ENCODE data around the gene C2.

C2 gene

DNA sequence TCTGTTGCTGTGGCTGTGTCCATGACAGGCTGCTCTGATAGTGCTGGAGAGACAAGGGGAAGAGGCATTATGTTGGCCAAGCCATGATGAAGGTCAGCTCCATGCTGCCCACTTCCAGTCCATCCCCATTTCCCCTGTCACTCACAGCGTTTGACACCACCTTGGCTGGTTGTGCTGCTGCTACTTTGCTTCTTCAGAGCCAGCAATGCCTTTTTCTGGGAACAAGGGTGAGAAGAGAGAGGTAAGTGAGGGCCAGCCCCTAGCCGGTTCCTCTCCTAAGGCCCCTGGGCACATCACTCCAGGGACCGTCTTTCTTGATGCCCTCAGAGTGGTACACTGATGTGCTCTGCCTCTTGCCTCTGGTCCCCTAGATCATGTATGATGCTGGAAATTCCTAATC, 29.3 kb downstream of the C2 start:
- no peak overlapping the region for H3K4me3 ChIP-seq (ENCODE audit: low read depth in 1 of 2, low read length in 1 of 2)
- TF ChIP-seq, protein P1, sequence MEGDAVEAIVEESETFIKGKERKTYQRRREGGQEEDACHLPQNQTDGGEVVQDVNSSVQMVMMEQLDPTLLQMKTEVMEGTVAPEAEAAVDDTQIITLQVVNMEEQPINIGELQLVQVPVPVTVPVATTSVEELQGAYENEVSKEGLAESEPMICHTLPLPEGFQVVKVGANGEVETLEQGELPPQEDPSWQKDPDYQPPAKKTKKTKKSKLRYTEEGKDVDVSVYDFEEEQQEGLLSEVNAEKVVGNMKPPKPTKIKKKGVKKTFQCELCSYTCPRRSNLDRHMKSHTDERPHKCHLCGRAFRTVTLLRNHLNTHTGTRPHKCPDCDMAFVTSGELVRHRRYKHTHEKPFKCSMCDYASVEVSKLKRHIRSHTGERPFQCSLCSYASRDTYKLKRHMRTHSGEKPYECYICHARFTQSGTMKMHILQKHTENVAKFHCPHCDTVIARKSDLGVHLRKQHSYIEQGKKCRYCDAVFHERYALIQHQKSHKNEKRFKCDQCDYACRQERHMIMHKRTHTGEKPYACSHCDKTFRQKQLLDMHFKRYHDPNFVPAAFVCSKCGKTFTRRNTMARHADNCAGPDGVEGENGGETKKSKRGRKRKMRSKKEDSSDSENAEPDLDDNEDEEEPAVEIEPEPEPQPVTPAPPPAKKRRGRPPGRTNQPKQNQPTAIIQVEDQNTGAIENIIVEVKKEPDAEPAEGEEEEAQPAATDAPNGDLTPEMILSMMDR (IDR thresholded peaks at IDR 0.05) = no peak
- peaks cover 71% of the 10 kb centered on the region for H3K36me3 ChIP-seq
- H3K9me3 ChIP-seq = no peaks in the 10 kb centered on the region
- peaks cover 17 to 18% of the 10 kb centered on the region in 2 experiments for H3K4me1 ChIP-seq (ENCODE audit: control insufficient read depth in 1 of 2, insufficient read depth in 1 of 2, low read depth in 1 of 2, low read length in 1 of 2)
- H3K27ac ChIP-seq = no peak overlapping the region
- no peaks in the 10 kb centered on the region for H3K27me3 ChIP-seq

DNA sequence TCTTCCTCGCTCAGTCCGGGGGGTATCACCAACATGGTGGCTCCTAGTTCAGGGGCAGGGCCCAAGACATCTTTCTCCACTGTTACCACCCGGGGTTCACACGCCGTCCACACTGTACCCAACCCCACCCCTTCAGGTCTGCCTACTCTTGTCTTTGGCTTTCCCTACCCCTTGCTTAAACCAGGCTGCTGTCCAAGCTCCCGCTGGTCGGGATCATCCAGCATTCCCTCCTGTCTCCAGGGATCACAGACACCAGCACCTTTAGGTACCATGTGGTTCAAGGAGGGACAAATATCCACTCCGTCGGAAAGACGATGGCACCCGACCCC, 30.9 kb downstream of the C2 start:
- Histone ChIP-seq H3K4me1 (ENCODE audit: control insufficient read depth in 1 of 2, insufficient read depth in 1 of 2, low read depth in 1 of 2, low read length in 1 of 2) (peaks cover 17 to 18% of the 10 kb centered on the region in 2 experiments), H3K9me3 (no peaks in the 10 kb centered on the region), H3K27ac (peak overlapping the region; percentile 90), H3K27me3 (no peaks in the 10 kb centered on the region), H3K36me3 (peaks cover 71% of the 10 kb centered on the region), H3K4me3 (ENCODE audit: low read depth in 1 of 2, low read length in 1 of 2) (peak overlapping the region; percentile 87 to 88)
- TF ChIP-seq, protein P1 (IDR thresholded peaks at IDR 0.05) = no peak

DNA sequence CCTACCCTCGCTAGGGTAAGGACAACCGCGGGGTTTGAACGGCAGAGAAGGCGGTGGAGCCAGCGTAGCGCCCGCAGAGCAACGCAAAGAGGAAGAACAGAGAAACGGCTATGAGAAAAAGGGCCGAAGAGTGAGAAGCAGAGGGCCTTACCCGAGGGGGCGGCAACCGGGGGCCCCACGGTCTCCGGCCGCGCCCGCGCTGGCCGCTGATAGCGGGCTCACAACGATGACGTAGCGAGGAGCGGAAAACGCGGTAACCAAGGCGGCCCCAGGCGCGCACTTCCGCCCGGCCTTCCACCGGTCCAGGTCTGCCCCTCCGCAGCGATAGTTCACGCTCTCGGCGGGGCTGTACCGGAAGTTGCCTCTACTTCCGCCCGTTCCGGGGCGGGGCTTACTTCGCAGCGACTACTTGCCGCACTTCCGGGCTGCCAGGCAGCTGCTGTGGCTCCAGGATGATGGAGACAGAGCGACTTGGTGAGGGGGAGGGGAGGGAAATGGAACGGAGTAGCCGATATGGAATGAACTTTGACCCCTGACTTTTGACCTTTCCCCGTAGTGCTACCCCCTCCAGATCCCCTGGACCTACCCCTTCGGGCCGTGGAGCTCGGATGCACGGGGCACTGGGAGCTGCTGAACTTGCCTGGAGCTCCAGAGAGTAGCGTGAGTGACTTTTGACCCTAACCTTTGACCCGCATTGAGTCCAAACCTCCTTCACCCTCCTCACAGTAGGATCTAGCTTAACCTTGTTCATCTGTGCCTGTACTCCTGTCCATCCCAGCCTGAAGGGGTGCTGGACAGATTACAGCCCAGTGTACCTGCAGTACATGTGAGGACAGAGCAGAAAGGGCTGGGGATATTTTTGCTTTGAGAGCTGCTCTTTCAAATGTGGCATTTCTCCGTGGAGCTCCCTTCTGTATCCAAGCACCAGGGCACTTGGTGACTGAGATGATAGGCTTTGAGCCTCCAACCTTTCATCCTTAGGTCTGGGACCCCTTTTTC, 31.5 kb downstream of the C2 start, which contains the start of the genes NELFE and SKIC2:
Gene NELFE, minus strand, starts transcription at position 231 of the 999 bp plus-strand sequence. CDS start 525 bp downstream, outside the sequence.
Gene SKIC2, plus strand, starts transcription at position 435 of the 999 bp plus-strand sequence. Its CDS starts 18 bp downstream, at position 453.
- peak within 1 kb of the TSS; percentile 87 to 88 for H3K4me3 ChIP-seq (ENCODE audit: low read depth in 1 of 2, low read length in 1 of 2)
- TF ChIP-seq, protein P1 (IDR thresholded peaks at IDR 0.05) = peak; percentile 16
- H3K36me3 ChIP-seq = peaks cover 71% of the 10 kb centered on the region
- no peaks in the 10 kb centered on the region for H3K9me3 ChIP-seq
- no peaks in the 10 kb centered on the region for H3K27me3 ChIP-seq
- H3K4me1 ChIP-seq (ENCODE audit: control insufficient read depth in 1 of 2, insufficient read depth in 1 of 2, low read depth in 1 of 2, low read length in 1 of 2) = peaks cover 17 to 18% of the 10 kb centered on the region in 2 experiments
- peak within 1 kb of the TSS; percentile 90 for H3K27ac ChIP-seq

DNA sequence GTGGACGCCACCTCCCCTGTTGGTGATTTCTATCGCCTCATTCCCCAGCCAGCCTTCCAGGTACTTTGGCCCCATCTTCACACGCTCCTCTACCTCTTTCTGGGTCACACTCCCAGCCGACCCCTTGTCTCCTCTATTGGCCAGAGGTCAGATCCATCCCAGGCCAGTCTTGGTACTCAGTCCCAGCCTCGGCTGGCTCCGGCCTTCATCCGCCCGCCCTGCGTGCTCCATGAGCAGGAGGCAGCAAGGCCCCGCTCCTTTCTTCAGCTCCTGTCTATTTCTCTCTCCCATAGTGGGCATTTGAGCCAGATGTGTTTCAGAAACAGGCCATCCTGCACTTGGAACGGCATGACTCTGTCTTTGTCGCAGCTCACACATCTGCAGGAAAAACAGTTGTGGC, 34.1 kb downstream of the C2 start:
- H3K27ac ChIP-seq = no peak overlapping the region
- TF ChIP-seq, protein P1 (IDR thresholded peaks at IDR 0.05) = no peak
- peaks cover 17 to 18% of the 10 kb centered on the region in 2 experiments for H3K4me1 ChIP-seq (ENCODE audit: control insufficient read depth in 1 of 2, insufficient read depth in 1 of 2, low read depth in 1 of 2, low read length in 1 of 2)
- peaks cover 73% of the 10 kb centered on the region for H3K36me3 ChIP-seq
- H3K27me3 ChIP-seq = no peaks in the 10 kb centered on the region
- no peak overlapping the region for H3K4me3 ChIP-seq (ENCODE audit: low read depth in 1 of 2, low read length in 1 of 2)
- no peaks in the 10 kb centered on the region for H3K9me3 ChIP-seq

DNA sequence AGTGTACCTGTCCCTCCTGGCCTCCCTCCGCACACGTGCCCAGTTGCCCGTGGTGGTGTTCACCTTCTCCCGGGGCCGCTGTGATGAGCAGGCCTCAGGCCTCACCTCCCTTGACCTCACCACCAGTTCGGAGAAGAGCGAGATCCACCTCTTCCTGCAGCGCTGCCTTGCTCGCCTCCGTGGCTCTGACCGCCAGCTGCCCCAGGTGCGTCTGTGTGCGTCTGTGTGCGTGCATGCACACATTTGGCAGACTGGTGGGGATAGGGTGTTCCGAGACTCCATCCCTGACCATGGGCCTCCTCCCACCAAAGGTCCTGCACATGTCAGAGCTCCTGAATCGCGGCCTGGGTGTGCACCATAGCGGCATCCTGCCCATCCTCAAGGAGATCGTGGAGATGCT, 36.4 kb downstream of the C2 start:
- peaks cover 8 to 10% of the 10 kb centered on the region in 2 experiments for H3K4me1 ChIP-seq (ENCODE audit: control insufficient read depth in 1 of 2, insufficient read depth in 1 of 2, low read depth in 1 of 2, low read length in 1 of 2)
- no peaks in the 10 kb centered on the region for H3K27me3 ChIP-seq
- H3K36me3 ChIP-seq = peaks cover 91% of the 10 kb centered on the region
- no peak overlapping the region for H3K27ac ChIP-seq
- no peak overlapping the region for H3K4me3 ChIP-seq (ENCODE audit: low read depth in 1 of 2, low read length in 1 of 2)
- no peaks in the 10 kb centered on the region for H3K9me3 ChIP-seq
- TF ChIP-seq, protein P1 (IDR thresholded peaks at IDR 0.05) = no peak

Measured in neutrophil (primary cell).